Superior temporal gyrus (tissue), 1 donor: ENCODE measurements around the gene SIGLEC8.

Source experiments
- DNase-seq: peaks from one replicate; pipeline ENCODE4 v3.0.0-alpha.2; 2016; ENCODE audit errors: extremely low spot score

Gene SIGLEC8

DNA sequence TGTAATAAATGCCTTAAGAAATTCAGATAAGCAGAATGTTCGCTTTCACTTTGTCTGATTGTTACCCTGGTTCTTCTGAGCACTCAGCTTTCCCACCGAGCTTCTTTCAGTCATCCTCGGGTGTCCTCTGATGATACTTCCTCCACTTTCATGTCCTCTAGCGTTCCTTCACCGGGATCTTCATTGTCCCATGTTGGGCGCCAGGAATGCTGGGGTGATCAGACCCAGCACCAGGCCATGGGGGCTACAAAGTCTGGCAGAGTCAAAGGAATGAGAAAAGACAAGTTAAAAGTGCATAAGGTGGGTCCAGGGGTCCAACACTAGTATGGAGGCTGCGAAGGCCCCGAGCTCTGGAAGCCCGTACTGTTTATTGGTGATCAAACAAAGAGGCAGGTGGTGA lies 56.1 kb downstream of the SIGLEC8 start:
- DNase-seq, result no peak
